ENCODE measurements around the gene CD19. TPM values are rescaled to one million over a fixed set of nuclear protein-coding genes. Genes with fewer than 3 reads are reported as not detected.

The CD19 gene
- total RNA-seq, 4 donors from 2014 or later = 6.3 to 85.8 TPM; not detected in 2

GRCh38 chr16:28983644-28984043 is 51.9 kb downstream of the CD19 start:
- H3K9me3 ChIP-seq = no peaks in the 10 kb centered on the region
- H3K27me3 ChIP-seq = no peaks in the 10 kb centered on the region
- peak overlapping the region in 3 of 4 donors; percentile 76 to 80 (median 79) for H3K27ac ChIP-seq
- H3K4me1 ChIP-seq = peaks cover 0 to 10% (median 5%) of the 10 kb centered on the region in 4 donors
- no peak for DNase-seq
- TF ChIP-seq POLR2A (IDR thresholded peaks at IDR 0.05) (no peak), CTCF (IDR thresholded peaks at IDR 0.05) (no peak)
- H3K4me3 ChIP-seq = no peak overlapping the region
- peaks cover 0 to 73% (median 0%) of the 10 kb centered on the region in 3 donors for H3K36me3 ChIP-seq

- peak overlapping the region; percentile 62 to 80 (median 78) for H3K27ac ChIP-seq
- DNase-seq = no peak
- H3K4me3 ChIP-seq = peak overlapping the region in 1 of 4 donors; percentile 50
- peaks cover 0 to 10% (median 5%) of the 10 kb centered on the region in 4 donors for H3K4me1 ChIP-seq
- TF ChIP-seq POLR2A (IDR thresholded peaks at IDR 0.05) = no peak
- no peak for TF ChIP-seq CTCF (IDR thresholded peaks at IDR 0.05)
- H3K9me3 ChIP-seq = no peaks in the 10 kb centered on the region
- H3K27me3 ChIP-seq = no peaks in the 10 kb centered on the region
- peaks cover 0 to 69% (median 0%) of the 10 kb centered on the region in 3 donors for H3K36me3 ChIP-seq
Observed at GRCh38 chr16:28984091-28984490, 52.3 kb downstream of the CD19 start.

GRCh38 chr16:28984619-28985135 is 52.9 kb downstream of the CD19 start, which contains the start of gene LAT:
TSS of gene LAT (plus strand) at chr16:28985052. CDS start at chr16:28985418, 366 bp downstream.
- Histone ChIP-seq H3K27me3 (no peaks in the 10 kb centered on the region), H3K9me3 (no peaks in the 10 kb centered on the region), H3K27ac (peak within 1 kb of the TSS; percentile 62 to 80 (median 78)), H3K4me3 (peak within 1 kb of the TSS; percentile 36 to 50 (median 46)), H3K36me3 (peaks cover 0 to 65% (median 0%) of the 10 kb centered on the region in 3 donors), H3K4me1 (peaks cover 0 to 10% (median 5%) of the 10 kb centered on the region in 4 donors)
- TF ChIP-seq CTCF (IDR thresholded peaks at IDR 0.05) (no peak), POLR2A (IDR thresholded peaks at IDR 0.05) (no peak)
- DNase-seq = peak in 2 of 3 donors; percentile 67 to 83

GRCh38 chr16:28985211-28986041 is 53.7 kb downstream of the CD19 start:
- Histone ChIP-seq H3K36me3 (peaks cover 0 to 65% (median 0%) of the 10 kb centered on the region in 3 donors), H3K4me3 (peak overlapping the region; percentile 36 to 50 (median 46))

GRCh38 chr16:28986046-28986445 is 54.3 kb downstream of the CD19 start:
- H3K9me3 ChIP-seq = no peaks in the 10 kb centered on the region
- H3K36me3 ChIP-seq = peaks cover 0 to 60% (median 0%) of the 10 kb centered on the region in 3 donors
- TF ChIP-seq CTCF (IDR thresholded peaks at IDR 0.05) (no peak), POLR2A (IDR thresholded peaks at IDR 0.05) (no peak)
- peak overlapping the region; percentile 36 to 50 (median 46) for H3K4me3 ChIP-seq
- H3K4me1 ChIP-seq = peaks cover 0 to 10% (median 5%) of the 10 kb centered on the region in 4 donors
- H3K27ac ChIP-seq = peak overlapping the region in 3 of 4 donors; percentile 62 to 80 (median 79)
- no peak for DNase-seq
- no peaks in the 10 kb centered on the region for H3K27me3 ChIP-seq

More at GRCh38 chr16:28985211-28986041, 53.7 kb downstream of the CD19 start:
- H3K27me3 ChIP-seq = no peaks in the 10 kb centered on the region
- H3K27ac ChIP-seq = peak overlapping the region; percentile 62 to 80 (median 78)
- no peak for TF ChIP-seq POLR2A (IDR thresholded peaks at IDR 0.05)
- TF ChIP-seq CTCF (IDR thresholded peaks at IDR 0.05) = no peak
- H3K4me1 ChIP-seq = peaks cover 0 to 10% (median 5%) of the 10 kb centered on the region in 4 donors
- H3K9me3 ChIP-seq = no peaks in the 10 kb centered on the region
- no peak for DNase-seq
